ENCODE results near the gene CCL2.

DNA sequence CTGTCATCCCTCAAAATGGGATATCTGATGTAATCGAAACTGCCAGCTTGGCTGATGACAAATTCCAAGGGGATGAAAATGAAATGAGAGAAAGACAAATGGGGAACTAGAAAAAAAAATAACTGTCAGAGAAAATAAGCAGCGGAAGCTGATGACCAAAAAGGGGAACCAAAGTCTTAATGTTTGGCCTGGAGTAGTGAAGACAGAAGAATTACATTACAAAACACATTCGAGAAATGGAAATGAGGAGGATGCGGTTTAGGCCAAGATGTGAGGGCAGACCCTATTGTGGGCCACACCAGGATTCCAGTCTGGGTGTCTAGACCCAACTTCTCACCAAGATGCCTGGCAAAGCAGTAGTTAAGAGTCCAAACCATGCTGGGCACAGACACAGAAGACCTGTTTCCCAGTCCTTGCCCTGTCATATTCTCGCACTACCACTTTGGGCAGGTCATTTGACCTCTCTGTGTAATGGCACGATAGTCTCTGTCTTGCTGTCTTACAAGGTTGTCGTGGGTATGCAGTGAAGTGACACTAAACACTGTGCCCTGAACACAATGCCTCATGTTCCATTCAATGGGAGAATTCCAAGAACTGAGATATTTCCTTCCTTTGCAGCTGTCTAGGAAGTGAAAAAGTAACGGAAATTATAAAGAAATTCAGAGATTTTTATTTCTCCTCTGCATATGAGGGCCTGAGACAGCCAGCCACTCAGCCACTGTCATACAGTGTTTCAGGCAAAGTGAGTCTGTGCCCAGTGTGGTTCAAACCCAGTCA is 12.3 kb upstream of the CCL2 start:
- TF ChIP-seq EZH2 (IDR thresholded peaks at IDR 0.05; ENCODE audit: insufficient read depth, poor library complexity, severe bottlenecking): no peak
- TF ChIP-seq EZH2phosphoT487 (IDR thresholded peaks at IDR 0.05; ENCODE audit: insufficient read depth, low read depth): no peak

All from GM23248 (cell line).